Measurements from ENCODE around the gene RIPOR3.

RIPOR3 gene, protein sequence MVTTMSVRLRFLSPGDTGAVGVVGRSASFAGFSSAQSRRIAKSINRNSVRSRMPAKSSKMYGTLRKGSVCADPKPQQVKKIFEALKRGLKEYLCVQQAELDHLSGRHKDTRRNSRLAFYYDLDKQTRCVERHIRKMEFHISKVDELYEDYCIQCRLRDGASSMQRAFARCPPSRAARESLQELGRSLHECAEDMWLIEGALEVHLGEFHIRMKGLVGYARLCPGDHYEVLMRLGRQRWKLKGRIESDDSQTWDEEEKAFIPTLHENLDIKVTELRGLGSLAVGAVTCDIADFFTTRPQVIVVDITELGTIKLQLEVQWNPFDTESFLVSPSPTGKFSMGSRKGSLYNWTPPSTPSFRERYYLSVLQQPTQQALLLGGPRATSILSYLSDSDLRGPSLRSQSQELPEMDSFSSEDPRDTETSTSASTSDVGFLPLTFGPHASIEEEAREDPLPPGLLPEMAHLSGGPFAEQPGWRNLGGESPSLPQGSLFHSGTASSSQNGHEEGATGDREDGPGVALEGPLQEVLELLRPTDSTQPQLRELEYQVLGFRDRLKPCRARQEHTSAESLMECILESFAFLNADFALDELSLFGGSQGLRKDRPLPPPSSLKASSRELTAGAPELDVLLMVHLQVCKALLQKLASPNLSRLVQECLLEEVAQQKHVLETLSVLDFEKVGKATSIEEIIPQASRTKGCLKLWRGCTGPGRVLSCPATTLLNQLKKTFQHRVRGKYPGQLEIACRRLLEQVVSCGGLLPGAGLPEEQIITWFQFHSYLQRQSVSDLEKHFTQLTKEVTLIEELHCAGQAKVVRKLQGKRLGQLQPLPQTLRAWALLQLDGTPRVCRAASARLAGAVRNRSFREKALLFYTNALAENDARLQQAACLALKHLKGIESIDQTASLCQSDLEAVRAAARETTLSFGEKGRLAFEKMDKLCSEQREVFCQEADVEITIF

DNA sequence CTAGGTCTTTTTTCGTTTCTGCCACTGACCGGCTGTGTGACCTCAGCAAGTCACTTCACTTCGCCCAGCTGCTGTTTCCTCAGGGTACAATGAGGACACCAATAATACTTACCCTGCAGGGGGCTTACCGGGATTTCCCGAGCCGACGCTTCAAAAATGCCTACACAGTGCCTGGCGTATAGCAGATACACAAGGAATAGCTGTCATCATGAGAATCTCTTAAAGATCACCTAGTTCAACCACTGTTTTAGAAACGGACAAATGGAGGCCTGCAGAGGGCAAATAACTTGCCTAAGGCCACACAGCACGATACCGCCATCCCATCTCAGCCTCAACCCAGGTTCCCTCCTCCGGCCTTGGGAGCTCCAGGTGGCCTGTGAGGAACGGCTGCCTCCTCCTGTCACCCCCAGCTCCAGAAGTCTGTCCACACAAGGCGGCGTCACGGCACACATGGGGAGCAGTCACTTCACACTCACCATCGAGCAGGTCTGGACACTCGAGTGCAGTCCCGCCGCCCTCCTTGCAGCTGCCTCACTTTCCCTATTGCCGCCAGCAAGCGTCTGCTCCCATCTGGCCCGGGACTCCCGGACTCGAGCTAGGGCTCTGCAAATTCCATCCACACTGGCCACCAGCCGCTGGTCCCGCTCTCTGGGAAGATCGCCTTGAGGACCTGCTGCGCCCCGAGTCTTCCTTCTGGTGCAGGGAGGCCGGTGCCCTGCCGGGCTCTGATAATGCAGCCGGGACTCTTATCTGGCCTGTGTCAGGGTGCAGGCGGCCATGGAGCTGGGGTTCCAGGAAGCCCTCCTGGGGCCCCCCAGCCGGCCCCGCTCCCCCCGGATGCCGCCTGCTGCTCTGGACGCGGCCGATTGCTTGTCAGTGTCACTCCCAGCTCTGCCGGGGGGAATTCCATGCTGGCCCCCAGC, at the start of gene RIPOR3:
Gene RIPOR3, minus strand, starts transcription at position 893 of the 923 bp plus-strand sequence. Its CDS starts 414 bp downstream, at position 479.
- DNase-seq: peak; percentile 30 to 54

DNA sequence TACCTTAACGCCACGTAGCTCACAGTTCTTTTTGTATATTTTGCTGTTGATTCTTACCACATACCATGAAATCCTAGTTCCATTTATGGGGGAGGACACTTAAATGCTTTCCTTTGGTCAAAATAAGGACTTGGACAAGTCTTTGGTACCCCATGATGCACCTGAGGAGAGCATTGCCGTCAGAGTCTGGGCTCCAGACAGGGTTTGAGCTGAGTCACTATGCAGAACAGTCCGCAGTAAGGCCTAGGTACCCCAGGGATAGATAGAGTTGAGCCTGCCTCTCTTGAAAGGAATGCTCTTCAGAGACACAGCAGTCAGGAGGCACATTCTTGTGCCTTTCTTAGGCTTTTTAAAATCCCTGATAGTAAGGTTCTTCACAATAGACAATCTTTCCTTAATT, 46.0 kb upstream of the RIPOR3 start:
- no peak for DNase-seq

DNA sequence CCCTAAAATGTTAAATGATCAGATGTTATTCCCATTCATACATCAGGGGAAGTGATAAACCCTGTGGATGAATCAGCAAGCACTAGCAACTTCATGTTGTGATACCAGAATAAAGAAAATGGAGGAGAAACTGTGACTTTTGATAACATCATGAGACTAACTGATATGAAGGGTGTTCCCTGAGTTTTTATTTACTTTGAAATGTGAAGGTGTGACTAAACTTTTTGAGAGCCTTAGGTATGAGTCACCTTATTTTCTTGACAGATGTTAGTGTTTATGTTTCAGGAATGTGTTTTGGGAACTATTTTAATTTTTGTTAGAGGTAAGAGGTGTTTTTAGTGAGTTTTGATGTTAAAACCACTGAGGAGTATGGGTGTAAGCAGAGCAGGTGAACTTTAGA, 44.5 kb upstream of the RIPOR3 start:
- DNase-seq: no peak

DNA sequence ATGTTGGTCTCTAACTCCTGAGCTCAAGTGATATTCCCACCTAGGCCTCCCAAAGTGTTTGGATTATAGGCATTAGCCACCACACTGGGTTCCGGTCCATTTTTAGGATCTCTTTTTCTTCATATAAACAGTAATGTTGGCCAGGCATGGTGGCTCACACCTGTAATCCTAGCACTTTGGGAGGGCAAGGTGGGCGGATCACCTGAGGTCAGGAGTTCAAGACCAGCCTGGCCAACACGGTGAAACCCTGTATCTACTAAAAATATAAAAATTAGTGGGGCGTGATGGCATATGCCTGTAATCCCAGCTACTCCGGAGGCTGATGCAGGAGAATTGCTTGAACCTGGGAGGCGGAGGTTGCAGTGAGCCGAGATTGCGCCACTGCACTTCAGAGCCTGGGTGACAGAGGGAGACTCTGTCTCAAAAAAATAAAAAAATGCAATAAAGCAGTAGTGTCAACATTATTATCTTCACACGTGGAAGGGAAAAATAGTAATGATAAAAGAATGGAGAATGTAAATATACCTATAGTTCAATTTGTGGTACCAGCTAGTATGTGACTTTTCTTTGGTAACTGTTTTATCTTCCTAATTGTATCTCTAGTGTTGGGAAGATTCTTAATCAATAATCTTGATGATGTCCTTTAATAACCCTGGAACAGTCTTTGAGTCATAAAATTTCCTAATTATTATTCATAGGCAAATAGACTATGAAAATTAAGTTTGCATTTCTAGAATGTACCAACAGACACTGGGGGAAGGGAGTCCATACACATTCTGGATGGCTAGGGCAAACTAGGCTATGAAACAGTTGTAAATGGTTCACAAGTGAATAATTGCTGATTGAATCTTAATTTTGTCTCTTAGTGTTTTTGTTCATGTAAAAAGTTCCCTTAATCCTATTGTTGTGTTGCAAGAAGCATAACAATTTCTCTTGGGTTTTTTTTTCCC, 43.7 kb upstream of the RIPOR3 start:
- DNase-seq: no peak

DNA sequence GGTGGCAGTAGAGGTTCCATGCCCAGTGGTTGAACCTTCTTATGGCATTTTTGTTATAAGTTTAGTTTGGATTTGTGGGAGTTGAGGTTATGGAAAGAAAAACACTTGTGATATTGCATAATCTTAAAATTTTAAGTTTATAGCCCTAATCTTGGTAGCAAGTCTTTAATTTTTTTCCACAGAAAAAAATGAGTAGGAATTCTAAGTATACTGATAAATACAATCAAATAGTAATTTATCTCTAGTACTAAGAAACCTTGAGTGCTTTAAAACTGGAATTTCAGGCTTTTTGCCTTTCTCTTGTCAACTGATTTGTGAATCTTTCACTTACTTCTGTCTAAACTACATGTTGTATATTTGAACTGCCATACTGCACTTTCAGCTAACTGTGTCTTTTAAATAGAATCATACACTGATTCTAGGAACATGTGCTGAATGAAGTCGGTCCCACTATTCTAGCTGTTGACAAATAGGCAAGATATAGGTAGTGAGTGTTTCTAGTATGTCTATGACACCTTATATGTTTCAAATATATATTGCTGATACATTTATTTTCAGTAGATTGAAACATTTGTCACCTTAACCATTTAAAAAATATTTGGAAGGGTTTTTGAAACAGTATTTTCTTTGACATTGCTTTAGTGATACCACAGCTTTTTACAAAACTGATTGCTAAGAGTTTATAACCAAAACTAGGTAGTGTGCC, 42.5 kb upstream of the RIPOR3 start:
- DNase-seq: no peak

DNA sequence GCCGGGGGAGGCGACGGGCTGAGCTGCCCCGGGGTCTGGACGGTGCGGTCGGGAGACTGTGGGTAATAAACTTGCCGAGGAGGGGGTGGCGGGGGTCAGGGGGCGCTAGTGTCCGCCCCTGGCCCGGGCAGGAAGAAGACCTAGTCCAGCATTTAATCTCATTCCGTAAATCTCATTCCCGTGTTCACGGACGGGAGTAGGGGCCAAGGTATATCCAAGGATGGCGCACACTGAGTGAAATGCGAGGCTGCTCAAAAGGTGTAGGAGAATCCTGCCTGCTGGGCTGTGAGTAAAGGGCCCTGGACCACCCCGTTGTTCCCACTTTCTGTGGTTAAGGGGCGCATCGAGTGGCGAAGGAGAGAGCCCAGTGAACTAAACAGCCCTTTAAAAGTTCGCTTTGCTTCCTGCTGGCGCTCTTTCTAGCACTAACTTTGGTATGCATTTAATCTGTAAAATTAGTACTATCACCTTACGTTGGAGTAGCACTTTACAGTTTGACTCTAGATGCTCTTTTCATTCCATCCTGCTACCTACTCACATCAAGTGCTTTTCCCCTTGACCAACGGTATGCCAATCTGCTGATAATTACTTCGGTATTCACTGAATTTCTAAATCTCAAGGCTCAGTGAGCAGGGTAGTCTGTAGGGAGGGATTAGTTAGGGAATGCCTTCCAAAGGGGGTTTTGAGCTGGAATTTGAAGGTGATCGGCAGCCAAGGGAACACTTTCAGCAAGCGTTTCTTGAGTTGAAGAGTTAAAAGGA, 40.8 kb upstream of the RIPOR3 start:
- DNase-seq: peak in 1 of 2 experiments; percentile 48

DNA sequence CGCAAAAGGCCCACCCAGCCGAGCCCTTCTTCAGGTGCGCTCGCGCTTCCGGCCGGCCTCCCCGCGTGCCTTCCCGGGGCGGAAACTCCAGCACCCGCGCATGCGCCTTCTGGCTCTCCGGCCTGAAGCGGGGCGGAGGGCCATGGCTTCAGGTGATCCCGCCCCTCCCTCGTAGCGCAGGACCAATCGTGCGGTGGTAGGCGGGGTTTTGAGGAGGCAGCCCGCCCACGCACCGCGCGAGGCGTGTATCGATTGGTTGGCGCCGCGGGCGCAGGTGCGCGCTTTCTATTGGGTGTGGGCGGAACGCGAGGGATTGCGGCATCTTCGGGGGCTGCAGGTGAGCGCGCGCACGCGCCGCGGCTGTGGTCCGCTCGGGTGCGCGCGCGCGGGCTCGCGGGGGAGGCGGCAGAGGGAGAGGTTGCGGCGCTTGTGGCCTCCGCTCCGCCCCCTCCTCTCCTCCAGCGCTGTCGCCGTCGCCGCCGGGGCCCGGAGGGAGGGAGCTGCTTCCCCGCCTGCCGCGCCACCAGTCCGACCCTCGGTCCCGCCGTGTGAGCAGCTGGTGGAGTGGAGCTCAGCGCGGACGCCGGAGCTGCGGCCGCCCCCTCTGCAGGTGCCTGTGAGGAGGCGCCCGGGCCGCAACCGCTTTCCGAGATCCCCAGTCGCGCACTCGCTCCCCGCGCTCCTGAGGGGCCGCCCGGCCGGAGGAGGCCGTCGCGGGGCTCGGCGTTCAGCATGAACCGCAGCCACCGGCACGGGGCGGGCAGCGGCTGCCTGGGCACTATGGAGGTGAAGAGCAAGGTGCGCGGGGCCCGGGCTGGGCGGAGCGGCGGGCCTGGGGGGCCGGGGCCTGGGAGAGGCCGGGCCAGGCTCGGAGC, 40.0 kb upstream of the RIPOR3 start, which contains the start of gene PARD6B:
Gene PARD6B, plus strand, starts transcription at position 526 of the 875 bp plus-strand sequence. Its CDS starts 207 bp downstream, at position 733.
- DNase-seq: peak; percentile 98 to 99

DNA sequence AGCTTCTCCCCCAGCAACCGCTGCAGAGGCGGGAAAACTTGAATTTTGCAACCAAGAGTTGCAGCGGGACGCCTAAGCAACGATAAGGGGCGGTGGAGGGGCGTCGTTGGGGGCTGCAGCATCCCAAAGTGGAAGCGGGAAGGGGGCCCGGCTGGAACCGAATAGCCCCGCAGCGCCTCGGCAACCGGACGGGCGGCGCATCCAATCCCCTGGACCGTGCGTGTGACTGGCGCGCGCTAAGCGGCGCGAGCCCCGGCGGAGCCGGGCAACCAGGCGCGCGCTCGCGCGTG, 39.4 kb upstream of the RIPOR3 start:
- no peak for DNase-seq

DNA sequence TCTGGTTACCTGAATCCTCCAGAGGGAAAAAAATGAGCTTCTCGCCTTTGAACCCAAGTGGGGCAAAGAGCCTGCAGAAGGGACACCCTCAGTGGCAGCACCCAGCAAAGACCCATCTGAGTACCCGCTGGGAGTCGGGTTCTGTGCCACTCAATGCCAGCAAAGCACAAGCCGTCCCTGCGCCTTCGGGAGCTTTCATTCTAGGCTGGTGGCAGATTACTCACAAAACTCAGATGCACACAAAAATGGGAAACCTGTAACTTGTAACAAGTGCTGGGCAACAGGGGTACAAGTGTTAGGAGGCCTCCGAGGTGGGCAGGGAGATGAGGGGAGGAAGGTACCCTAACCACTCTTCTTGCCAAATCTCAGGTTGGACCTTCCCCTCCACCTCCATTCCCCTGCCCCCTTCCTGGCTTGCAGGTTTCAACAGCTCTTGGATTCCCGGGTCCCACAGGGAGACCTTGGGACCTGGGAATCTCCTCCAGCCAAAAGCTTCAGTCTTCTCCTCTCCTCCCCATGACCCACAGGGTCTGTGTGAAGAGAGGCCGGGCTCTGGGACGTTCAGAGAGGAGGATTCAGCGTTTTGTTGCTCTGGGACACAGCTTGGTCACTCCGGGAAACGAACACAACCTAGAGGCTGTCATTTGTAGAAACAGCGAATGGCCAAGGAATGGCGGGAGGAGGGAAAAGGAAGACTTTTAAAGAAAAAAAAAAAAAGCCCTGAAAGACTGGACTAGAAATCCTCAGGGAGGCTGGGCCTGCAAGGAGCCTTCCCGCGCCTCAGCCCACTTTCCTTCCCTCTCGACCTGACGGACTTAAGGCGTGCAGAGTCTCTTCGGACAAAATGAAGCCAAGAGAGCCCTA, 38.8 kb upstream of the RIPOR3 start:
- no peak for DNase-seq

DNA sequence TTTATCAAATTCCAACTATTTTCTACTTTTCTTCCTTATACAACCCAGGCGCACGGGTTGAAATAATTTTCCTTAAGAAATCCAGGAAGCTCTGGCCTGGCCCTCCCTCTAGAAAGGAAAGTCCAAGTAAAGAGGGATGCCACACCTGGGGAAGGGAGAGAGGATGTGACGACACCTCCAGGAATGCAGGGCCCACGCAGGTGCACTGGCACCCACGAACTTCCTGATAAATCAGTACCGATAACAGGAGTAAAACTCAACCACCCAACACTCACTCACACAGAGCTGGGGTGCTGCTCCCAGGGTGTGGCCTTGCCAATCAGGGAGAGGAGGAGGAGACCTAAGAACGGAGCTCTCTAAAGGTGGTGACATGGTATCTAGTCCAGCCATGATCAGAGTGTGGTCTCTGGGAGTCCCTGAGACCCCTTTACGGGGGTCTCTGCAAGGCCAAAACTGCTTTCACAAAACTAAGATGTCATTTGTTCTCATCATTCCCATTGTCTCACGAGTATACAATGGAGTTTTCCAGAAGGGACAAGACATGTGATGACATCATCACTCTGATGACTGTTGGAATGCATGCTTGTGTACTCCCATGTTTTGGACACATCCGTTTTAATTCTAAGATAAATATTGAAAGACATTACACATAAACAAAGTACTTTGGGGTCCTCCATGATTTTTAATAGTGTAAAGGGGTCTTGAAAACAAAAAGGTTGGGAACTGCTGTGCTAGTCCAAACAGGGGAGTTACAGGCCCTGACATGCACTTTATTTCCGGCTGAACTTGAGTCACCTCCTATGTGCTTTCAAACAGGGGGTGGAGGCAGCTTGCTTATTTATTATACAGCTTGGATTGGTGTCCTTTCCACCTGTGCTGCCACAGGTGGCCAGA, 37.9 kb upstream of the RIPOR3 start:
- DNase-seq: no peak

DNA sequence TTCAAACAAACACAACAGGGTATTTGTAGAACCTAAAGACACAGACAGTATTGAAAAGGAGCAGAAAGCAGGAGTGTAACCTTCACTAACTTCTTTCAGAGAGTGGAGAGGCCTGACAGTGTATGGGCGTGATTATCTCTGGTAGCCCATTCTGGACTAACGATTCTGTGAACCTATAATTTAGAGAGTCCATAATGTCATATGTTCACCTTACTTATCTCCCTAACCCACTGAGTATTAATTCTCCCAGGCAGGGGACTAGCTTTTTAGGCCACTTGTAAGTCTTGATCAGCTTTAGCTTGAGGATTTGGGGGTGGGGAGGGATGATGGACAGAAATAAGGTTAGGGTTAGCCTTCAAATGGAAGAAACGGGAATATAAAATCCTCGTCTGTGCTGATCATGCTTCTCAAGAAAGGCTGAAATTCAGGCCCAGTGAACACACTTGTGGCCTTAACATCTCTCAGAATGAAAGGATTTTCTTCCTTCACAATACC, 37.2 kb upstream of the RIPOR3 start:
- no peak for DNase-seq

DNA sequence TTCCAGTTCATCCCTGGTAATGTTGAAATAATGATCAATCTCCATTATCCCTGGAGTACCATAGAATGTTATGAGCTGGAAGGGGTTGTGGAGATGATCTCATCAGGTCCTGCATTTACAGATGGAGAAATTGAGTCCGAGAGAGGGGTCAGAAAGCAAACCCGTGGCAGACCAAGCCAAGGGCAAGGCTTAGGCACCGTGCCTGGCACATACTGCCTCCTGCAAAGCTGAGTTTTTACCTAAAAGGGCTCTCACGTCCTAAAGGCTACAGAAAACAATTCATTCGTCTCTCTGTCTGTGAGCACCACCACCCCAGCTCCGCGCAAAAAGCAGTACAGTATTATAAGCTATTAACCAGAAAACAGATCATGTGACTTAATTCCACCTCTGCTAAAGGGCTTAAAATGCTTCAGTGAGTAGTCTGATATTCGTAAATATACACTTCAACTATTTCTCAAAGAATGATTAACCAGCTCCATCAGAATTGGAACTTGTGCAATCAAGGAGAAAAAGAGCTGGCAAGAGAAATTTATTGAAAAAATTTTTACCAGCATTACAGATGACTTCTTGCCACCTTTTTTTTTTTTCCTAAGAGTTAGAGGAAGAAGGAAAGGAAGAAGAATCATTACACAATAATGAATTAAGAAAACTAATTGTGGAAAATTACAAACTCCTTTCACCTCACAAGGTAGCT, 36.6 kb upstream of the RIPOR3 start:
- DNase-seq: no peak

DNA sequence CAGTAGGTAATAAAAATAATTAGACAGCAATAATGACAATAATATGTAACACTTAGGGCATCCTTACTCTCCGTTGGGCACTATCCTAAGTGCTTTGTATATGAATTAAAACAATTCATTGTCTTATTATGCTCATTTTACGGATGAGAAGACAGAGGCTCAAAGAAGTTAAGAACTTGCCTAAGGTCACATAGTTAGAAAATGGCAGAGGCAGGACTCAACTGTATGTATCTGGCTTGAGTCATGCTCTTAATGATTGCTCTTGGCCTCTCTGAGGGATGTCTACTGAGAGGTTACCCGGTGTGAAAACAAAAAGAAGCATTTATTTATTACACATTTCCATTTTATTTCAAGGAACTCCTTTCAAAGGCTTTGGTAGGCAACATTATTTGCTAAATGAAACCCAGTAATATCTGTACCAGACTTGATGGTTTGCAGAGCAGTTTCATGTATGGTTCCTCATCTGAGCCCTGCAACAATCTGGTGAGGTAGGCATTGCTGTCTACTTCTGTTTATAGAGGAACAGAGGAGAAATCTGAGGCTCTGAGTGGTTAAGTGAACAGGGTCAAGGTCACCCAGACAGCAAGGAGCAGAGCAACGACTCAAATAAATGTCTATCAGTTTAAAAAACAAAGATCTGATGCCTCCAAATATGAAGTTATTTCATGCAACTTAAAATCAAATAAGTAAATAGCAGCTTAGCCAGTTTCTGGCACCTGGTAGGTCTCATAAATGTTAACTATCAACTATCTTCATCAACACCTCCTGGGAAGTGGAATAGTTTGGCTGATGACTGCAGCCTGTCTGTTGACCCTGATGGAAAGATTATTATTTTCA, 35.8 kb upstream of the RIPOR3 start:
- no peak for DNase-seq

DNA sequence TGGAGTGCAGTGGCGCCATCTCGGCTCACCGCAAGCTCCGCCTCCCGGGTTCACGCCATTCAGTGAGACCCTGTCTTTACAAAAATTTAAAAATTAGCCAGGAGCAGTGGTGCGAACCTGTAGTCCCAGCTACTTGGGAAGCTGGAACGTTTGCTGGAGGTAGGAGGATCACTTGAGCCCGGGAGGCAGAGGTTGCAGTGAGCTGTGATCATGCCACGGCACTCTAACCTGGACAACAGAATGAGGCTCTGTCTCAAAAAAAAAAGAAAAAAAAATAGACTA, 34.3 kb upstream of the RIPOR3 start:
- DNase-seq: no peak
